HG03558 (cell line): ENCODE measurements around the gene ZNF600.
"Not testable (repeated sequence)": the region's sequence is repeated elsewhere in the genome, so short reads cannot be mapped to it uniquely, and the experiment has no call there.

Experiments
- ATAC-seq: cut with Tn5 transposase; IDR thresholded peaks from one replicate; pipeline ENCODE4 v1.9.1; 2021; ENCODE audit warnings: moderate number of reproducible peaks; ENCODE audit not compliant: unreplicated experiment; ENCODE audit errors: extremely low read depth

The ZNF600 gene

DNA sequence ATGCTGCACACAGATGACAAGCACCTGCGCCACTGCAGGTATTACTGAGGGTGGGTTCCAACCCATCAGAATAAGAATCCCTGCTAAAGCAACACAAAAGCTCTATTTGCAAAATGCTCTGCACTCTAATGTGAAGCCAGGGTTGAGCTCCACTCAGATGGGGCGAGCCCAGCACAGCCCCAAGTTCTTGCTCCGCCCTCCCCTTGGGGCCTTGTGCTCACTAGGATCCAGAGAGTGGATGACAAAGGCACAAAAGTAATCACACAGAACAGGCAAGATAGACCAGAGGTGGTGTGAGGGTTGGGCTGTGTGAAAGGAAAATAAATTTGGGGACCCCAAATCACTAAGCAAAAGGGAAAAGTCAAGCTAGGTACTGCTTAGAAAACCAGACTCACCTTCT lies 43.5 kb downstream of the ZNF600 start:
- no peak for ATAC-seq

DNA sequence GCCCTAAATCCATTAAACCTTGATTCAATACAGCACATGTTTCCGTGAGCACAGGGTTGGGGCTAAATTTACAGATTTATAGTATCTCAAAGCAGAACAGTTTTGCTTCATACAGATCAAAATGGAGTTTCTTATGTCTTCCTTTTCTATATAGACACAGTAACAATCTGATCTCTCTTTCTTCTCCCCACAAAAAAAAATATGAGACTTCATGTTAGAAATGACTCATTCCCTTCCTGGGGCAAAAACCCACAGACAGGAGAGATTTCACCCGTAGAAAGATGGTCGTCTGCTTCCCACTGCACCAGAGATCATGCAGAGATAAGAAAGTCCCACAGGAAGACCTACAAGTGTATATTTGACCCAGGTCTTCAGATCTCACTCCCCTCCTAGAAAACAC lies 44.1 kb downstream of the ZNF600 start:
- no peak for ATAC-seq

DNA sequence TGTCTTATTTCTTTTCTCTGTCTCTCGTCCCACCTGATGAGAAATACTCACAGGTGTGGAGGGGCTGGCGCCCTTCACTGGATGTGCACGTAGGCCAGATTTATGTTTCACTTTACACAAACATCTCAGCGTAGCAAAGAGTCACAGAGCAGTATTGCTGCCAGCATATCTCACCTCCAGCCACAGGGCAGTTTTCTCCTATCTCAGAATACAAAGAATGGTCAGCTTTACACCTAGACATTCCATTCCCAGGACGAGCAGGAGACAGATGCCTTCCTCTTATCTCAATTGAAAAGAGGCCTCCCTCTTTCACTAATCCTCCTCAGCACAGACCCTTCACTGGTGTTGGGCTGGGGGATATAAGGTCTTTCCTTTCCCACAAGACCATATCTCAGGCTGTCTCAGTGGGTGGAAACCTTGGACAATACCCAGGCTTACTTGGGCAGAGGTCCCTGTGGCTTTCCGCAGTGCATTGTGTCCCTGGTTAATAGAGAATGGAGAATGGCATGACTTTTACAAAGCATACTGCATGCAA lies 44.6 kb downstream of the ZNF600 start:
- no peak for ATAC-seq

DNA sequence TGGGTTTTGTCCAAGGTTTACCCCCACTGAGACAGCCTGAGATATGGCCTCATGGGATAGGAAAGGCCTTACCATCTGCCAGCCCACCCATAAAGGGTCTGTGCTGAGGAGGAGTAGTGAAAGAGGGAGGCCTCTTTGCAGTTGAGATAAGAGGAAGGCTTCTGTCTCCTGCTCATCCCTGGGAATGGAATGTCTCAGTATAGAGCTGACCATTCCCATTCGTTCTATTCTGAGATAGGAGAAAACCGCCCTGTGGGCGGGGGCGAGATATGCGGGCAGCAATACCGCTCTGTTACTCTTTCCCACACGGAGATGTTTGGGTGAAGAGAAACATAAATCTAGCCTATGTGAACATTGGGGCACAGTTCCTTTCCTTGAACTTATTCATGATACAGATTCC lies 45.2 kb downstream of the ZNF600 start:
- not testable (repeated sequence) for ATAC-seq

DNA sequence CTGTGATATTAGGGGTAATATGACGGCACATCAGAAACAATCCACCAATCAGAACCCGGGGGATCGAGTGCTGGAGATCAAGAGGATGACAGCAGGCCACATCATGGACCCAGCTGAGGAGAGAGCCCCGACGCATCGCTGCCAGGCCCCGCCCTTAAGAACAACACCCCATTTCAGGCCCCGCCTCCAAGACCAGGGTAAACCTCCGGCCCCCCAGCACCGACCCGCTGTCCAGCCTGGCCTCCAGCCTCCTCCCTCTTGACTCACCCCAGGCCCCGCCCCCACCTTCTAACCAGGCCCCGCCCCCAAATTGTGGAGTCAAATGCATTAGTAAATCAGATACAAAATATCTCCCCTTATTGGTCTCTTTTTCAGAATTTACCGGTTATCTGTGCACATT lies 47.0 kb downstream of the ZNF600 start:
- ATAC-seq: no peak

DNA sequence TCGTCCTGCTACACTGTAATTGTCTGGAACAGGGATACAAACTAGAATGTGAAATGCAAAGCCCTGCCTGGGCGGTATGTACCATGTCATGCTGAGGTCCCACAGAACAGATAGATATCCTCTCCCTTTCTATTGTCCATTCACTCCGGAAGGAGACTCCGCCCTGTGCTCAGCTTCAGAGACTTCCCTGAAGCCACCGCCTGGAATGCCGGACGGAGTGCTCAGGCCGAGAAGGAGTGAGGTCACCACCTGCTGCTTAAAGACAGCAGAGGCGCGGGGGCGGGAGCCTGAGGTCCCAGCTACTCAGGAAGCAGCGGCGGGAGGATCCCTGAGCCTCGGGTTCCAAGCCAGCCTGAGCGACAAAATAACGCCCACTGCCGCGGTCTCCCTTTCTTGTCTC lies 50.9 kb downstream of the ZNF600 start:
- ATAC-seq: no peak

DNA sequence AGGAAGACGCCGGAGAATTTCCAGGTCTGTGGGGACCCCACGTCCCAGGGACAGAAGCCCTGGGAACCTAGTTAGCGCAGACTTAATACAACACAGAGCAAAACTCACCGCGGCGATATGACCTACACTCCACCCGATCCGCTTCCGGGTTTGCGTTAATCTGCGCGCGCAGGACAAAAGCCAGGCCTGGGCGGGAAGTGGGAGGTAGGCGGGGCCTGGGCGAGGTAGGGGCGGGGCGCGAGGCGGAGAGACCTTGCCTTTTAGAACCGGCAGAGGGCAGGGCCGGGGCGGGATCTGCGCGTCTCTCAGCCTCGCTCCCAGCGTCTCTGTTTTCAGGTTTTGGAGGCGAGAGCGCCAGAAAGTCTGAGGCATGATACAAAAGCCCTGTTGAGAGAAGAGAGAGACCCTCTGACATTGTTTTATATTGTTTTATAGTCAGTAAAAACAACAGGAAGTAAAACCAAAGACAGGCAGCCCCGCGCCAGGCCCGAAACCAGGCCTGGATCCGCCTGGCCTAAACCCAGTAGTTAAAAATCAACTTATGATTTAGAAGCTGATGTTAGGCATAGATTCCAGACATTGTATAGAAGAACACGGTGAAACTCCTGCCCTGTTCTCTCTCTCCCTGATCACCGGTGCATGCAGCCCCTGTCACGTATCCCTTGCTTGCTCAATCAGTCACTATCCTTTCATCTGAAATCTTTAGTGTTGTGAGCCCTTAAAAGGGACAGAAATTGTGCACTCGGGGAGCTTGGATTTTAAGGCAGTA lies 51.5 kb downstream of the ZNF600 start, which contains the start of gene ZNF611:
ZNF611 (minus strand) TSS at position 152 of the 769 bp plus-strand sequence. CDS start 19,150 bp downstream, outside the sequence.
- no peak for ATAC-seq

DNA sequence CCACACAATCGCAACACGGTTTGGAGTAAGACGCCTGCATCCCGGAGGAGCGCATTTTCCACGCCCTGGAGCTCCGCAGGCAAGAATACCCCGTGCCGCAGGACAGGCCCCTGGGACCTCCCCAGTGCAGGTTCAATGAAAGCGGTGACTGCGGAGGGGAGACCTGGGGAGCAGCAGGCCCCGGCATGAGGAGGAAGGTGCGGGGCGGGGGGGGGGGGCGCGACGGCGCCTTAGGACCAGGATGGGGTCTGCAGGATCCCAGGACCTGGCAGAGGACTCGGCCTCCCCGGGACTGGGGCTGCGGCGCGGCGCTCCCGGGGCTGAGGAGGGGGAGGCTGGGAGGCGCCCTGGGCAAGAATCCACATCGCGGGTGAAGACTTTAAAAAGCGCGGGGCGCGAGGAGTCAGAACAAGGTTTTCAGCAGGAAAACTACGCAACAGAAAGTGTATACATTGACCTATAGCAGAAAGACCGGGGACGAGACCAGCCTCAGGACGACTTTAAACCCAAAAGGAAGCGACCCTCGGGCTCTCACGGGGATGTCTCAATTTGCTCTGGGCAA lies 52.2 kb downstream of the ZNF600 start:
- no peak for ATAC-seq

DNA sequence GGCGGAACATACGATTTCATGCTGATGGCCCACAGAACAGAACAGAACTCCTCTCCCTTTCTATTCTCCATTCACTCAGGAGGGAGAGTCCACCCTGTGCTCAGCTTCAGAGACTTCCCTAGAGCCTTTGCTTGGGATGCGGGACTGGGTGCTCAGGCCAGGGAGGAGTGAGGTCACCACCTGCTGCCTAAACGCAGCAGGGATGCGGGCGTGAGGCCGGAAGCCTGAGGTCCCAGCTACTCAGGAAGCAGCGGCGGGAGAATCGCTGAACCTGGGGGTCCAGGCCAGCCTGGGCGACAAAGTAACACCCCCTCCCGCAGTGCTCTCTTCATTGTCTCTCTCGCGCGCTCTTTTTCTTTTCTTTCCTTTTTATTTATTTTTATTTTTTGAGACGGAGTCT lies 60.5 kb downstream of the ZNF600 start:
- not testable (repeated sequence) for ATAC-seq

DNA sequence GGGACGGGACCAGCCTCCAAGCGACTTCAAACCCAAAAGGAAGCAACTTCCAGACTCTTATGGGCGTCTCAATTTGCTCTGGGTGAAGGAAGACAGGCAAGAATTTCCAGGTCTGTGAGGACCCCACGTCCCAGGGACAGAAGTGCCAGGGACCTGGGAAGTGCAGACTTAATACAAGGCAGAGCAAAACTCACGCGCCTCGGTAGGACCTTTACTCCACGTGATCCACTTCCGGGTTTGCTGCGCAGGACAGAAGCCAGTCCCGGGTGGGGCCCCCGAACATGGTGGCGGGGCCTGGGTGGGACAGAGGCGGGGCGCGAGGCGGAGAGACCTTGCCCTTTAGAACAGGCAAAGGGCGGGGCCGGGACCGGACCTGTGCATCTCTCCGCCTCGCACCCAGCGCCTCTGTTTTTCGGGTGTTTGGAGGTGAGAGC lies 61.0 kb downstream of the ZNF600 start:
- ATAC-seq: no peak

DNA sequence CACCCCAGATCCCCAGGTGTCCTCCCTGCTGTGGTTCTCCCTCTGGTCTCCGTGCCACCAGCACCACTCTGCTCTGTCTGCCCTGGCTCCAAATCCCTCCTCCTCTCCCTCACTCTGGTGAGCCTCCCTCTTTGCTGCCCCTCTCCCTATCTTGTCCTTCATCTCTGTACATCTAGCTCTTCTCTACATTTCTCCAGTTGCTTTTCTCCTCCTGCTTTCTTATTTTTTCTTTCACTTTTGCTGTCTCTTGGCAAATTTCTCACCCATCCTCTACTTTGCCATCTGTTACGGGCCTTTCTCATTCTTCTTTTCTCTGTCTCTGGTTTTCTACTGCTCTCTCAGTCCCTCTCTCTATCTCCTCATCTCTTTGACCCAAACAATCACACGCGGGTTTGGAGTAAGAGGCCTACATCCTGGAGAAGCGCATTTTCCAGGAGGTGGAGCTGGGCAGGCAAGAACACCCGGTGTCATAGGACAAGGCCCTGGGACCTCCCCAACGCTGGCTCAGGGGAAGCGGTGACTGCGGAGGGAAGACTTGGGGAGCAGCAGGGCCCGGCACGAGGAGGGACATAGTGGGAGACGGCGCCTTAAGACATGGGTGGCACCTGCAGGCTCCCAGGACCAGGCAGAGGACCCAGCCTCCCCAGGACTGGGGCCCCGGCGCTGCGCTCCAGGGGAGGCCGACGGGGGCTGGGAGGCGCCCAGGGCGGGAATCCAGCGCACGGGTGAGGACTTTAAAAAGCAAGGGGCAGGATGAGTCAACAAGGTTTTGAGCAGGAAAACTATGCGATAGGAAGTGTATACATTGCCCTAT lies 61.7 kb downstream of the ZNF600 start:
- no peak for ATAC-seq

DNA sequence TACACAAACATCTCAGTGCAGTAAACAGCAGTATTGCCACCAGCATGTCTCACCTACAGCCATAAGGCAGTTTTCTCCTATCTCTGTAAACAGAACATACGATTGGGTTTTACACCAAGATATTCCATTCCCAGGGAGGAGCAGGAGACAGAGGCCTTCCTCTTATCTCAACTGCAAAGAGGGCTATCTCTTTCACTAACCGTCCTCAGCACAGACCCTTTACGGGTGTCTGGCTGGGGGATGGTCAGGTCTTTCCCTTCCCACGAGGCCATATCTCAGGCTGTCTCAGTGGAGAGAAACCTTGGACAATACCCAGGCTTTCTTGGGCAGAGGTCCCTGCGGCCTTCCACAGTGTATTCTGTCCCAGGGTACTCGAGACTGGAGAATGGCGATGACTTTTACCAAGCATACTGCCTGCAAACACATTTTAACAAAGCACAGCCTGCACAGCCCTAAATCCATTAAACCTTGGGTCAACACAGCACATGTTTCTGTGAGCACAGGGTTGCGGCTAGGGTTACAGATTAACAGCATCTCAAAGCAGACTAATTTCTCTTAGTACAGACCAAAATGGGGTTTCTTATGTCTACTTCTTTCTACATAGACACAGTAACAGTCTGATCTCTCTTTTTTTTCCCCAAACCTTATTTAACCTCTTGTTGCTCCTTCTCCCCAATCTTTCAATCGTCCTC lies 62.5 kb downstream of the ZNF600 start:
- ATAC-seq: not testable (repeated sequence)

DNA sequence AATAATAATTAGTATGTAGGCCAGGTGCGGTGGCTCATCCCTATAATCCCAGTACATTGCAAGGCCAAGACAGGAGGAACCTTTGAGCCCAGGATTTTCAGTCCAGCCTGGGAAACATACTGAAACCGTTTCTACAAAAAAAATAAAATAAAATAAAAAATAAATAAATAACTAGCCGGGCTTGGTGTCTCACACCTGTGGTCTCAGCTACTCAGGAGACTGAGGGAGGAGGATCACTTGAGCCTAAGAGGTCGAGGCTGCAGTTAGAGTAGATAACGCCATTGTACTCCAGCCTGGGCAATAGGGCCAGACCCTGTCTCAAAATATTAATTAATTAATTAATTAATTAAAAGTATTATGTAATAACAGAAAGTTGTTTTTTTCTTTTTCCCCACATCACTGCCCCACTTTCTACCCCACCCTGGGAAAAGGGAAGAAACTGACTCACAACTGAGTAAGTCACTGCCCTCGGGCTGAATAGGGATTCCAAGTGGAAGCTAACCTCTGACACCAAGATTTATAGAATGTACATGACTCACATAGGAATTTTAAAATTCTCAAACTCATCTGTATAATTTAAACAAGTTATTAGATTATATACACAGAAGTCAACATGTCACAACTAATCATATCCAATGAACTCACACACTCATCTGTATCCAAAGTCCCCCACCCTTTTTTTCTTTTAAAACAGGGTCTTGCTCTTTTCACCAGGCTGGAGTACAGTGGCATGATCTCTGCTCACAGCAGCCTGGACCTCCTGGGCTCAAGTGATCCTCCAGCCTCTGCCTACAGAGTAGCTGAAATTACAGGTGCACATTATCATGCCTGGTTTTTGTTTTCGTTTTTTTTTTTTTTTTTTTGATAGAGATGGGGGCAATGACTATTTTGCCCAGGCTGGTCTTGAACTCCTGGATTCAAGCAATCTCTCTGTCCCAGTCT lies 64.3 kb downstream of the ZNF600 start:
- no peak for ATAC-seq

DNA sequence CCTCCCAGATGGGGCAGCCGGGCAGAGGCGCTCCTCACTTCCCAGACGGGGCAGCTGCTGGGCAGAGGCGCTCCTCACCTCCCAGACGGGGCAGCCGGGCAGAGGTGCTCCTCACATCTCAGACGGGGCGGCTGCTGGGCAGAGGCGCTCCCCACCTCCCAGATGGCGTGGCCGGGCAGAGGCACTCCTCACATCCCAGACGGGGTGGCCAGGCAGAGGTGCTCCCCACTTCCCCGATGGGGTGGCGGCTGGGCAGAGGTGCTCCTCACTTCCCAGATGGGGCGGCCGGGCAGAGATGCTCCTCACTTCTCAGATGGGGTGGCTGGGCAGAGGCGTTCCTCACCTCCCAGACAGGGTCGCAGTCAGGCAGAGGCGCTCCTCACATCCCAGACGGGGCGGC lies 66.0 kb downstream of the ZNF600 start:
- ATAC-seq: not testable (repeated sequence)

DNA sequence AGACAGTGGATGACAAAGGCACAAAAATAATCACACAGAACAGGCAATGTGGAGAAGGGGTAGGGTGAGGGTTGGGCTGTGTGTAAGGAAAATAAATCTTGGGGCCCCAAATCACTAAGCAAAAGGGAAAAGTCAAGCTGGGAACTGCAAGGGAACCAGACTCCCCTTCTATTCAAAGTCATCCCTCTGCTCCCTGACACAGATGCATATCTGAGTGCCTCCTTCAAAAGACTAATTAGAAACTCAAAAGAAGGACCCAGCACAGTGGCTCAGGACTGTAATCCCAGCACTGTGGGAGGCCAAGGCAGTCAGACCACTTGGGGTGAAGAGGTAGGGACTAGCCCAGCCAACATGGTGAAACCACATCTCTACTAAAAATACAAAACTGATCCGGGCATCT lies 70.1 kb downstream of the ZNF600 start:
- no peak for ATAC-seq

DNA sequence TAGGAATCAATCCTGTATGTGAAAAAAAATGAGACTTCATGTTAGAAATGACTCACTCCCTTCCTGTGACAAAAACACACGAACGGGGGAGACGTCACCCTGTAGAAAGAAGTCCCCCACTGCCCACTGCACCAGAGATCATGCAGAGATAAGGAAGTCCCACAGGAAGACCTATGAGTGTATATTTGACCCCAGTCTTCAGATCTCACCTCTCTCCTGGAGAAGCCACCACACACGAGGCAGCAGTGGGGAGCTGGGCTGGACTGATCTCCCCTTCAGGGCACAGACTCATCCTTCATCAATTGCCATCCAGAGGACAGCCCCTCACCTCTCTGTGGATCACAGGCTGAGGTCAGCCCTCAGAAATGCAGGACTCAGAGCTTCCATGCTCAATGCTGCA lies 70.7 kb downstream of the ZNF600 start:
- ATAC-seq: not testable (repeated sequence)

DNA sequence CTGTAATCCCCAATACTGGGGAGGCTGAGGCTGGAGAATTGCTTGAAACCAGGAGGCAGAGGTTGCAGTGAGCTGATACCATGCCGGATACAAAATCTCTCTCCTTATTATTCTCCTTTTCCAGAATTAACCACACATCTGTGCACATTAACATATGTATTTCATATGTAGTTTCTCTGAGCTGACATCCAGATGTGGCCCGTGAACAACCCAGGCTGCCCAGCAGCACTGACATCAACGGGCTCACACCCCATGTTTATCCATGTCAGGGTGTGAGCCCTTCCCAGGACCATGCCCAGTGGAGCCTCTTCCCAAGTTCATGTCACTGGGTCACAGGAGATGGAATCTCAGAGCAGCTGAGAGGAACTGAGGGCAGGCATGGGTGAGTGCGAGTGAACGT lies 71.3 kb downstream of the ZNF600 start:
- ATAC-seq: not testable (repeated sequence)
